WI38 (cell line): ENCODE results near the gene OVCA2.

Source experiments
- H3K4me3 ChIP-seq: 2 replicates; pipeline ENCODE4 v1.5.1; 2011; ENCODE audit warnings: low read depth, mild to moderate bottlenecking, control low read depth, low read length
- TF ChIP-seq, protein P1 (sequence below): IDR thresholded peaks from 2 replicates; pipeline ENCODE4 v1.5.1; 2012; ENCODE audit warnings: low read depth, mild to moderate bottlenecking, control low read depth, low read length

OVCA2 gene

DNA sequence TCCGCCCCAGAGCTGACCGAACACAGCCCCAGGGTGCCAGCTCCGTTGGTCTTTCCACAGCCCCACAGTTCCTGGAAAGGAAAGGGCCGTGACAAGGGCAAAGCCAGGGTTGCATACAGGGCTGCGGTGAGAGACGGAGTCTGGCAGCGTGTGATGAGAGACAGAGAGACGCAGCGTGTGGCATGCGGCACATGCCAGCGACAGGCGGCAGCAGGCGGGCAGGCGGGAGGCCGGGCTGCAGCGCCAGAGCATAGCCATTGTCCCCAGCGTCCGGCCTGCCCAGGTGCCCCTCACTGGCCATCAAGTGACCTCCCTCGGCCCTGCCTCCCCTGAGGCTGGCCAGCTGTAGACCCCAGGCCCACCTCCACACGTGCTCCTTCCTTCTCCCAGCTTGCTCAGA is 25.3 kb upstream of the OVCA2 start:
- no peak overlapping the region for H3K4me3 ChIP-seq
- TF ChIP-seq, protein P1, sequence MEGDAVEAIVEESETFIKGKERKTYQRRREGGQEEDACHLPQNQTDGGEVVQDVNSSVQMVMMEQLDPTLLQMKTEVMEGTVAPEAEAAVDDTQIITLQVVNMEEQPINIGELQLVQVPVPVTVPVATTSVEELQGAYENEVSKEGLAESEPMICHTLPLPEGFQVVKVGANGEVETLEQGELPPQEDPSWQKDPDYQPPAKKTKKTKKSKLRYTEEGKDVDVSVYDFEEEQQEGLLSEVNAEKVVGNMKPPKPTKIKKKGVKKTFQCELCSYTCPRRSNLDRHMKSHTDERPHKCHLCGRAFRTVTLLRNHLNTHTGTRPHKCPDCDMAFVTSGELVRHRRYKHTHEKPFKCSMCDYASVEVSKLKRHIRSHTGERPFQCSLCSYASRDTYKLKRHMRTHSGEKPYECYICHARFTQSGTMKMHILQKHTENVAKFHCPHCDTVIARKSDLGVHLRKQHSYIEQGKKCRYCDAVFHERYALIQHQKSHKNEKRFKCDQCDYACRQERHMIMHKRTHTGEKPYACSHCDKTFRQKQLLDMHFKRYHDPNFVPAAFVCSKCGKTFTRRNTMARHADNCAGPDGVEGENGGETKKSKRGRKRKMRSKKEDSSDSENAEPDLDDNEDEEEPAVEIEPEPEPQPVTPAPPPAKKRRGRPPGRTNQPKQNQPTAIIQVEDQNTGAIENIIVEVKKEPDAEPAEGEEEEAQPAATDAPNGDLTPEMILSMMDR: no peak

DNA sequence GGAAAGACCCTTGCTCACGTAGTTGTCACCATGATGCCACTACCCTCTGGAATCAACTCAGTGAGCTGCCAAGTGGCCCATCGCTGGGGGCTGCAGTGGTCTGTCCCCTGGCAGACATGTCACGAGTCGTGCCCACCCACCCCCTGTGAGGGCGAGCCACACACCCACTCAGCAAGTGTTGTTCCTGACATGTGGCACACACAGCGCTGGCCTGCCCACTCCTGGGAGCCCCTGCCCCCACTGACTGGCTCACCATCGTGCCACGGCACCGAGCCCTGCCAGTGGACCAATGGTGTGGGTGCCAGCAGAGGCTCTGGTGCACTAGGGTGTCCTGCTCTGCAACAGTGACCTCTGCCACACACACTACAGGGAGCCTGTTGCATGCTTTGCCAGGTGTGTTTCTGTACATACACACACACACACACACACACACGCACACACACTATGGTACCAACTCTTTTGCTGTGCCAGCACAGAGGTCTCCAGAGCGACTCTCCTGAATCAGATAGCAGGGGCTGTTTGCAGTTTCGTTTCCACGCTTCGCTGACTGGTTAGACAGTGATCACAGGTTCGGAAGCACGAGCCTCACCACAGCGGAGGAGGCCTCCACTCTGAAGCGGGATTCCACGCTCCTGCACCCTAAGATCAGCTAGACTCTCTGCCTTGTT is 24.4 kb upstream of the OVCA2 start:
- TF ChIP-seq, protein P1: no peak
- H3K4me3 ChIP-seq: no peak overlapping the region

DNA sequence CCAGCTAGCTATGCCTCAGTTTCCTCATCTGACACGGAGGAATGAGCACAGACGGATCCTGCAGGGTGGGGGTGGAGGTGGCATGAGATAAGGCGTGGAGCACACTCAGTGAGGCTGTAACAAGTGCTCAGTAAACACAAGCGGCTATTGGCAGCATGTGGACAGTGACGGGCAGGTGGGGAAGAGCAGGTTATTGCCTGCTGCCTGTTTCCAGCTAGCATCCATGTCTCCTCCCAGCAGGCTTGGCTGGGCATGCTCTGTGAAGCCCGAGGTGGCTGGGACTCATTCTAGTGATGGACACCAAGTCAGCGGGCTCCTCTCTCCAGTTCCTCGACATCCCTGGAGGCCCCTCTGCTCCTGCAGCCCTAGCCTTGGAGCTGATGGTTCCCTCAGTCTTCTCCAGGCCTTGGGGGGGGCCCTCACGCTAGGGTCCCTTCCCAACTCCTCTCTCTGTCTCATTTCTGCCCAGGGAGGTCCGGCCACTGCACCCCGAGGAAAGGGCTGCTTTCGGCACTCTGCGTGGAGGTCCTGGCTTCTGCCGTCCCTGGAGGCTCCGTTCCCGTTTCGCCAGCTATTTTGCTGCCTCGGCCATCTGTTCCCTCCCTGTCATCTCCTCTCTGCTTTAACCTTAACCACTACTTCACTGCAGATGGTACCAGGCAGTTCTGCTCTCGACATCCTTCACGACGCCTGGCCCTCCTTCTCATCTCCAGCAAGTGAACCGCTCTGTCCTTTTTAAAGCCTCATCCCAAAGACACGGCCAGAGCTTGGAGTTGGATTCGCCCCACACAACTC is 22.9 kb upstream of the OVCA2 start:
- no peak overlapping the region for H3K4me3 ChIP-seq
- TF ChIP-seq, protein P1: no peak

DNA sequence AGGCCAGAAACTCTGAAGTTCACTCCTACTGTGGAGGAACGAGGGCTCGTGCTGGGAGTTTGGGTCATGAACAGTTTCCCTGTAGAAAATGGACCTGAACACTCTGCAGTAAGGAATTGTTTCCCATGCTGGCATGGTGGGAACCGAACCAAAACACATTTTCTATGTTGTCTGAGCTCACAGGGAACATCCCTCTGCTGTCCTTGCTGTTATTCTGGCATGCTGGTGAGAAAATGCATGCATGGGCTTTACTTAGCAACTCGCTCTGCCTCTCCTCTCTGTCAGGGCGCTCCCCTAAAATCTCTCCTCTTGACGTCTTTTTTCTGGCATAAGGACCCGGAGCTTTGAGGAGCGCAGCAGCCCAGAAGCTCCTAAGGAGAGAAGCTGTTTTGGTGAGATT is 22.1 kb upstream of the OVCA2 start:
- TF ChIP-seq, protein P1: no peak
- H3K4me3 ChIP-seq: no peak overlapping the region

DNA sequence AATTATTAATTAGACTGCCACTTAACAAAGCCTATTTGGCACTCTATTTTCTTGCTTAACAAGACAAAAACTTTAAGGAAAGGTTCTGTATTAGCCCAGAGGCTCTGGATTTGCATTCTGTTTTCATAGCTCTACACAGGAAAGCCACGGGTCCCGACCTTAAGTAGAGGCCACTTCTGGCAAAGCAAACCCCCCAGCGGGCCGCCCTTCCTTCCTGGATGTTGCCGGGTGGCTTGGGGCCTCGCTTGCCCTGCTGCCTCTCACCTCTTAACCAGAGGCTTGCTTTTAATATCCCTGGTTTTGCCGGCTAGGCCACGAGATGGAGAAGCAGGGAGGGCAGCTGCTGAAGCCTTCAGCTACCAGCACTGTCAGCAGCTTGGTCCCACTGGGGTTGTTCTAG is 21.1 kb upstream of the OVCA2 start:
- no peak overlapping the region for H3K4me3 ChIP-seq
- TF ChIP-seq, protein P1: no peak

DNA sequence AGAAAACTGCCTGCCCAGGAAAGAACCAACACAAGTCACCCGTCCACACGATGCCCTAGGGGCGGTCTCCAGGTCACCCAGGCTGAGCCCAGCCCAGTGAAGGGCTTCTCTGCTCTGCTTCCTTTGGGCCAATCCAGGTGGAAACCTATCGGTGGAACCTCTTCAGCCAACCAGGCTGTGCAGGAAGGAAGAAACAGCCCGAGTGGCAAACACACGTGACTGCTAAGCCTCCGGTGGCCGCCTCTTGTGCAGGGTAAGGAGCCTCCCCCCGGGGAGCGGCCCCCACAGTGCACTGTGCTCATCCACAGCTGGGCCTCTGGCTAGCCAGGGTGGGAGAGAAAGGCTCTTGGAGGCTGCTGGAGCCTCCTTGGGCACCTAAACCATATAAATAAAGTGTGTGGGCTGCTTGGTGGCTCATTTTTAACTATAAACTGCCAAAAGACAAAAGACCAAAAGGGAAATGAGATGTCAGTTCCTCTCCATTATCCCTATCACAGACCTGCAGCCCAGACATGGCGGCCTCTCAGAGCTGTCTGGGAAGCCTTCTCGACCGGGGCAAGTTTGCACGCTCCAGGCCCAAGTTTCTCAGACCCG is 19.1 kb upstream of the OVCA2 start:
- TF ChIP-seq, protein P1: no peak

DNA sequence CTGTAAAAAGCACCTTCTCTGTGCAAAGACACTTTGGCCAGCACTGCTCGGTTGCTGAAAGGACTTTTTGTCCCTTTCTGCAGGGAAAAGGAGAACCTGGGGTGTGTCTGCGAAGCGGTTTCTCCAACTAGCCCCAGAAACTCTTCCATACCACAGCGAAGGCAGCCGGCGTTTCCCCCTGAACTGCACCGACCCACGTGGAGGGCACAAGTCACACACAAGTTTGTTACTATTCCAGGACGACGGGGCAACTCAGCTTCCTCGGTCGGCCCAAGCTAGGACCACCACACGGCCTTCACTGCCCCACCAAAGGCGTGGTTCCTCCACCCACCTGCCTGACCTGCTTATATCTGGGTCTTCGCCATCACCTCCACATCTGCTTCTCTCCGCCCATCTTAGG is 18.6 kb upstream of the OVCA2 start:
- TF ChIP-seq, protein P1: no peak
- H3K4me3 ChIP-seq: no peak overlapping the region

More for the DNA sequence above, 19.1 kb upstream of the OVCA2 start:
- H3K4me3 ChIP-seq: no peak overlapping the region
